Skeletal muscle tissue (tissue), 4 donors: Measurements from ENCODE around the gene ZNF341. TPM values are rescaled to one million over a fixed set of nuclear protein-coding genes. Genes with fewer than 3 reads are reported as not detected.

ENCODE experiments used
- H3K27ac ChIP-seq: one replicate; pipeline ENCODE4 v1.7.0; 2013; ENCODE audit warnings: mild to moderate bottlenecking, low read depth, low read length, inconsistent platforms
- H3K27me3 ChIP-seq, 3 donors: one replicate each; pipeline ENCODE4 v1.7.0; 2013; ENCODE audit warnings: low read length in 3 of 3; ENCODE audit not compliant: control insufficient read depth in 3 of 3, insufficient read depth in 3 of 3
- H3K36me3 ChIP-seq, 3 donors: one replicate each; pipeline ENCODE4 v1.7.0; 2013; ENCODE audit warnings: low read length in 3 of 3; ENCODE audit not compliant: control insufficient read depth in 3 of 3, insufficient read depth in 3 of 3
- H3K4me1 ChIP-seq, 3 donors: one replicate each; pipeline ENCODE4 v1.7.0; 2013; ENCODE audit warnings: low read length in 3 of 3, mild to moderate bottlenecking in 3 of 3; ENCODE audit not compliant: control insufficient read depth in 3 of 3, insufficient read depth in 3 of 3
- H3K4me3 ChIP-seq, 3 donors: one replicate each; pipeline ENCODE4 v1.7.0; 2013; ENCODE audit warnings: low read length in 3 of 3
- H3K9ac ChIP-seq, 3 donors: one replicate each; pipeline ENCODE4 v1.7.0; 2013; ENCODE audit warnings: low read length in 3 of 3, mild to moderate bottlenecking in 3 of 3, moderate library complexity in 2 of 3, low read depth in 1 of 3
- H3K9me3 ChIP-seq, 3 donors: one replicate each; pipeline ENCODE4 v1.7.0; 2013; ENCODE audit warnings: low read length in 3 of 3; ENCODE audit not compliant: control insufficient read depth in 3 of 3
- total RNA-seq: library from RNA; depleted of rRNA; stranded (reverse); fragments of >200 nt; gene quantifications from one replicate; pipeline ENCODE4 v1.2.3, GENCODE V29; 2014
- donor health status: Osteomylitis.

The ZNF341 gene
- total RNA-seq, 1 donor from 2014 or later, result 1.0 TPM

DNA sequence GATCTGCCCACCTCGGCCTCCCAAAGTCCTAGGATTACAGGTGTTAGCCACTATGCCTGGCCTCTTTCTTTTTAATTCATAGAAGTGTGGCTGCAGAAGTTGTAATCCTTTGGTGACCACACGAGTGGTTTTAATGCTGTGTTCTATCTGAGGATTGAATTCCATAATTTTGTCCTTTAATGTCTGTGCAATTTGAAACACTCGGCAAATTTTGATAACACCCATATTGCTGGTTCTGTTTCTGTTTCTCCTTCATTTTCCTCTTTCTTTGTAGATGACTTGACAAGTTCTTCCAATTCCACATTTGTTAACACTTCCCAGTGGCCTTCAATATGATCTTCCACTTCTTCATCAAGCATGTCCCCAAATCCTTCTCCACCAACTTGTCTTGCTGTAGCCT is 76.6 kb downstream of the ZNF341 start:
- H3K36me3 ChIP-seq, result peaks cover 0 to 4% (median 0%) of the 10 kb centered on the region in 3 donors
- no peak overlapping the region for H3K27ac ChIP-seq
- no peak overlapping the region for H3K4me3 ChIP-seq
- H3K9ac ChIP-seq, result no peak overlapping the region
- H3K4me1 ChIP-seq, result peaks cover 11 to 23% (median 17%) of the 10 kb centered on the region in 3 donors
- H3K9me3 ChIP-seq, result no peaks in the 10 kb centered on the region
- H3K27me3 ChIP-seq, result no peaks in the 10 kb centered on the region

- peak overlapping the region in 1 of 3 donors; percentile 41 for H3K4me3 ChIP-seq
- H3K27me3 ChIP-seq, result no peaks in the 10 kb centered on the region
- no peaks in the 10 kb centered on the region for H3K9me3 ChIP-seq
- H3K36me3 ChIP-seq, result peaks cover 0 to 4% (median 0%) of the 10 kb centered on the region in 3 donors
- H3K4me1 ChIP-seq, result peaks cover 25 to 39% (median 33%) of the 10 kb centered on the region in 3 donors
- no peak overlapping the region for H3K27ac ChIP-seq
- H3K9ac ChIP-seq, result no peak overlapping the region
These were observed 78.5 kb downstream of the ZNF341 start for GRCh38 chr20:33810259-33810658.

- no peaks in the 10 kb centered on the region for H3K27me3 ChIP-seq
- peaks cover 0 to 4% (median 0%) of the 10 kb centered on the region in 3 donors for H3K36me3 ChIP-seq
- peaks cover 25 to 48% (median 33%) of the 10 kb centered on the region in 3 donors for H3K4me1 ChIP-seq
- peak within 1 kb of the TSS; percentile 94 to 99 (median 98) for H3K4me3 ChIP-seq
- H3K9me3 ChIP-seq, result no peaks in the 10 kb centered on the region
- peak within 1 kb of the TSS; percentile 99 for H3K27ac ChIP-seq
- peak within 1 kb of the TSS; percentile 99 to 100 (median 99) for H3K9ac ChIP-seq
These were observed 79.3 kb downstream of the ZNF341 start, which contains the start of gene CHMP4B for GRCh38 chr20:33810885-33811775. TSS of gene CHMP4B (plus strand) at chr20:33811348. CDS start at chr20:33811469, 121 bp downstream.

DNA sequence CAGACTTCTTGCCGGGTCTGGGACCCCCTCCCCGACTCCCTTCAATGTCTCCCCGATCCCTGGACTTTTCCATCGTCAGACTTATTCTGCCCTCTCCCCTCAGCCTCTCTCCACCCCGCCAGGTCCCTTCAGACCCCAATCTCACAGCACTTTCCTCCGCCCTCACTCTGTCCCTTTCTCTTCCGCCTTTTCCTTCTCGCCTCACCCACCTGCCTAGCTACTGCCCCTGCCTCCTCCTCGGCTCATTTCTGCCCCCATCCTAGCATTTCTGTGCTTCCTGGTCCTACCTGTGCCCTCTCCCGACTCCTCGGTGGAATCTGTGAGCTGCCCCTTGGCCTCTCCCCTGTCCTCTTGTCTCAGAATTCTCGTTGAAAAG is 80.0 kb downstream of the ZNF341 start:
- H3K27ac ChIP-seq, result peak overlapping the region; percentile 99
- peaks cover 25 to 49% (median 33%) of the 10 kb centered on the region in 3 donors for H3K4me1 ChIP-seq
- H3K36me3 ChIP-seq, result peaks cover 0 to 4% (median 0%) of the 10 kb centered on the region in 3 donors
- H3K4me3 ChIP-seq, result peak overlapping the region; percentile 94 to 99 (median 98)
- no peaks in the 10 kb centered on the region for H3K9me3 ChIP-seq
- H3K27me3 ChIP-seq, result no peaks in the 10 kb centered on the region
- peak overlapping the region; percentile 99 to 100 (median 99) for H3K9ac ChIP-seq

DNA sequence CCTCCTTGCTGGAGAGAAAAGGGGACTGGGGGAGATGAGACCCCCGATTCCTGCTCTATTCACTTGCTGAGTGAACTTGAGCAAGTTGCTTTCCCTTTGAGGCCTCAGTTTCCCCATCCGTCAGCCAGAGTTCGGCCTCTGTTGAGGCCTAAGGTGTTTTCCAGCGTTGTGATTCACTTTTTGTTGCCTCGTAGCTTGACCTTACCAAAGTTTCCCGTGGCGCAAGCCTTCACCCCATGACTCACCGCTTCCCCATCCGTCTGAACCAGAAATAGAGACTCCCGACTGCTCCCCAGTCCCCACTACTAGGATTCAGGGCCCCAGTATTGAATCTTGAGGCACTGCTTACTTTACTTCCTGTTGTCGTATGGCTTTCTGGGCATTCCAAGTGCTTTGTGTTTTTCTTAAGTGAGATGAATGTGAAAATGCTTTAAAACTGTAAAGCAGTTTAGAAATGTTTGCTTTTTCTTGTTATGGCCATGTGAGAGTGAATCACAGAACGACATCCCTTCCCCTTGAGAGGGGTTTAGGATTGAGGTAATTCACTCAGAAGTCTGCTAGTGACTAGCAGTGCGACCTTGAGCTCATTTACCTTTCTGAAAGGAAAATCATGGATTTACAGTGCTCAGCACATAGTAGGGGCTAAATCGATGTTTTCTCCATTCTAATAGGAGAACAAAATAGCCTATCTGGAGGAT is 80.5 kb downstream of the ZNF341 start:
- H3K4me3 ChIP-seq, result peak overlapping the region; percentile 94 to 99 (median 98)
- peak overlapping the region; percentile 99 for H3K27ac ChIP-seq
- peak overlapping the region; percentile 99 to 100 (median 99) for H3K9ac ChIP-seq
- H3K4me1 ChIP-seq, result peaks cover 25 to 50% (median 35%) of the 10 kb centered on the region in 3 donors
- no peaks in the 10 kb centered on the region for H3K27me3 ChIP-seq
- no peaks in the 10 kb centered on the region for H3K9me3 ChIP-seq
- H3K36me3 ChIP-seq, result peaks cover 0 to 4% (median 0%) of the 10 kb centered on the region in 3 donors

- H3K27ac ChIP-seq, result peak overlapping the region; percentile 99
- peaks cover 0 to 4% (median 0%) of the 10 kb centered on the region in 3 donors for H3K36me3 ChIP-seq
- peak overlapping the region; percentile 99 to 100 (median 99) for H3K9ac ChIP-seq
- H3K9me3 ChIP-seq, result no peaks in the 10 kb centered on the region
- peaks cover 25 to 56% (median 41%) of the 10 kb centered on the region in 3 donors for H3K4me1 ChIP-seq
- peak overlapping the region; percentile 94 to 99 (median 98) for H3K4me3 ChIP-seq
- H3K27me3 ChIP-seq, result no peaks in the 10 kb centered on the region
These were observed 81.2 kb downstream of the ZNF341 start for GRCh38 chr20:33812908-33813462.

- peaks cover 0 to 4% (median 0%) of the 10 kb centered on the region in 3 donors for H3K36me3 ChIP-seq
- H3K27ac ChIP-seq, result no peak overlapping the region
- peak overlapping the region in 2 of 3 donors; percentile 4 to 9 for H3K9ac ChIP-seq
- H3K27me3 ChIP-seq, result no peaks in the 10 kb centered on the region
- H3K4me1 ChIP-seq, result peaks cover 25 to 64% (median 46%) of the 10 kb centered on the region in 3 donors
- H3K9me3 ChIP-seq, result no peaks in the 10 kb centered on the region
- peak overlapping the region in 1 of 3 donors; percentile 20 for H3K4me3 ChIP-seq
These were observed 82.5 kb downstream of the ZNF341 start for GRCh38 chr20:33814238-33814712.

DNA sequence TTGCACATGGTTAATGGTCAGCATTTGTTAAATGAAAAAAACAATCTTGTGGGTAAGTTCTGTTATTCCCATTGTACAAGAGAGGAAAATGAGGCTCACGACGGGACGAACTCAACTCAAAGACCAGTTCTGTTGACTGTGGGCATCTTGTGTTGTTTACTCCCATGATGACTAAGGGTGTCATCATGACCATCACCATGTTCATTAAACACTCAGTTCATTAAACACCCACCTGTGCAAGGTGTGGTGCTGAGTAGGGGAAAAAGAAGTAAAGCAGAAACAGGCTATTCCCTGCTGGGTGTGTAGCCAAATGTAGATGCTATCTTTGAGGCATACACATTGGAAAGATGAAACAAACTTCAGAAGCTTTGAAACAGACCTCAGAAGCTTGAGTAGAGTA is 83.9 kb downstream of the ZNF341 start:
- peaks cover 0 to 4% (median 0%) of the 10 kb centered on the region in 3 donors for H3K36me3 ChIP-seq
- peaks cover 29 to 72% (median 50%) of the 10 kb centered on the region in 3 donors for H3K4me1 ChIP-seq
- H3K27ac ChIP-seq, result no peak overlapping the region
- H3K9ac ChIP-seq, result no peak overlapping the region
- H3K27me3 ChIP-seq, result no peaks in the 10 kb centered on the region
- H3K9me3 ChIP-seq, result no peaks in the 10 kb centered on the region
- no peak overlapping the region for H3K4me3 ChIP-seq

GRCh38 chr20:33816191-33816590 is 84.4 kb downstream of the ZNF341 start:
- H3K27ac ChIP-seq, result no peak overlapping the region
- no peaks in the 10 kb centered on the region for H3K27me3 ChIP-seq
- no peaks in the 10 kb centered on the region for H3K9me3 ChIP-seq
- peaks cover 0 to 4% (median 0%) of the 10 kb centered on the region in 3 donors for H3K36me3 ChIP-seq
- H3K4me3 ChIP-seq, result no peak overlapping the region
- H3K9ac ChIP-seq, result no peak overlapping the region
- peaks cover 27 to 70% (median 48%) of the 10 kb centered on the region in 3 donors for H3K4me1 ChIP-seq
